HepG2 (cell line): Measurements from ENCODE around the gene GRK6. TPM values are rescaled to one million over a fixed set of nuclear protein-coding genes. Genes with fewer than 3 reads are reported as not detected.

ENCODE experiments used
- DPF2 ChIP-seq: sonication (generic); formaldehyde crosslinking; IDR thresholded peaks from 2 replicates; pipeline ENCODE4 v1.4.0; 2020; ENCODE audit warnings: mild to moderate bottlenecking, low read depth, missing genetic modification reagents, borderline replicate concordance
- GABPA ChIP-seq, 2 experiments: IDR thresholded peaks; 2 replicates each; pipeline ENCODE4 v1.6.1; 2011 to 2016; ENCODE audit warnings: low read depth in 2 of 2, low read length in 1 of 2, missing biosample characterization in 1 of 2, missing genetic modification characterization in 1 of 2
- MTF2 ChIP-seq: sonication (generic); formaldehyde crosslinking; IDR thresholded peaks from 2 replicates; pipeline ENCODE4 v1.5.0; 2020; ENCODE audit warnings: missing genetic modification reagents, borderline replicate concordance
- NFRKB ChIP-seq: fragments of 450-650 bp; IDR thresholded peaks from 2 replicates; pipeline ENCODE4 v1.6.1; 2017
- SOX5 ChIP-seq: IDR thresholded peaks from 2 replicates; pipeline ENCODE4 v1.6.1; 2016; ENCODE audit warnings: borderline replicate concordance
- SSRP1 ChIP-seq: IDR thresholded peaks from 2 replicates; pipeline ENCODE4 v1.6.1; 2016; ENCODE audit warnings: control low read depth
- ZNF136 ChIP-seq: sonication (generic); formaldehyde crosslinking; IDR thresholded peaks from 2 replicates; pipeline ENCODE4 v1.8.1; 2022; ENCODE audit warnings: low read depth, mild to moderate bottlenecking, moderate library complexity, missing genetic modification reagents
- ZNF619 ChIP-seq: sonication (generic); formaldehyde crosslinking; IDR thresholded peaks from 2 replicates; pipeline ENCODE4 v1.4.0; 2020; ENCODE audit warnings: mild to moderate bottlenecking, missing genetic modification reagents
- ZNF761 ChIP-seq: sonication (generic); formaldehyde crosslinking; conservative IDR thresholded peaks from 2 replicates; pipeline ENCODE4 v1.4.0; 2020; ENCODE audit warnings: mild to moderate bottlenecking, missing genetic modification reagents
- ZNF792 ChIP-seq: IDR thresholded peaks from 2 replicates; pipeline ENCODE4 v1.6.1; 2016
- ZSCAN21 ChIP-seq: sonication (generic); formaldehyde crosslinking; IDR thresholded peaks from 2 replicates; pipeline ENCODE4 v1.8.0; 2022; ENCODE audit warnings: mild to moderate bottlenecking, missing genetic modification reagents, moderate library complexity, borderline replicate concordance
- polyA plus RNA-seq, 8 experiments: library from polyadenylated mRNA; depleted of rRNA in 3 of 8; stranded (reverse) in 7 of 8; unstranded in 1 of 8; fragments of >200 nt; fragmentation: Illumina TruSeq in 4 of 8; extraction: Trizol in 4 of 8; gene quantifications; 2 replicates each; pipeline versions ENCODE4 v1.2.1 to v1.2.3, GENCODE V29; 2011 to 2016; ENCODE audit warnings: low read depth in 4 of 8, missing spikeins in 1 of 8, mixed read lengths in 1 of 8; ENCODE audit not compliant: insufficient read depth in 1 of 8
- total RNA-seq, 5 experiments: library from RNA; depleted of rRNA; stranded (reverse); fragments of >200 nt; fragmentation: Illumina TruSeq; extraction: Trizol; gene quantifications; 2 replicates each; pipeline ENCODE4 v1.2.3, GENCODE V29; 2016; ENCODE audit warnings: low read depth in 1 of 5
- TF ChIP-seq, protein P1 (sequence below): sonication (generic); formaldehyde crosslinking; IDR thresholded peaks from 2 replicates; pipeline ENCODE4 v1.4.0; 2020; ENCODE audit warnings: mild to moderate bottlenecking, missing genetic modification reagents
- TF ChIP-seq, protein P2 (sequence below): sonication (generic); formaldehyde crosslinking; IDR thresholded peaks from 2 replicates; pipeline ENCODE4 v1.4.0; 2020; ENCODE audit warnings: missing genetic modification reagents, mild to moderate bottlenecking, borderline replicate concordance
- TF ChIP-seq, protein P3 (sequence below), 2 experiments: fragments of 450-650 bp in 1 of 2; sonication (generic) in 1 of 2; formaldehyde crosslinking in 1 of 2; IDR thresholded peaks; 2 replicates each; pipeline versions ENCODE4 v1.6.1 to v1.8.0; 2016 to 2022; ENCODE audit warnings: antibody characterized with exemption in 1 of 2, mild to moderate bottlenecking in 1 of 2, missing genetic modification reagents in 1 of 2

GRK6 gene
- total and polyA plus RNA-seq, 2 of the 13 experiments (the other 11 are each of a cell fraction or from before 2014, with no cell fraction given): 13.2 to 19.9 TPM

DNA sequence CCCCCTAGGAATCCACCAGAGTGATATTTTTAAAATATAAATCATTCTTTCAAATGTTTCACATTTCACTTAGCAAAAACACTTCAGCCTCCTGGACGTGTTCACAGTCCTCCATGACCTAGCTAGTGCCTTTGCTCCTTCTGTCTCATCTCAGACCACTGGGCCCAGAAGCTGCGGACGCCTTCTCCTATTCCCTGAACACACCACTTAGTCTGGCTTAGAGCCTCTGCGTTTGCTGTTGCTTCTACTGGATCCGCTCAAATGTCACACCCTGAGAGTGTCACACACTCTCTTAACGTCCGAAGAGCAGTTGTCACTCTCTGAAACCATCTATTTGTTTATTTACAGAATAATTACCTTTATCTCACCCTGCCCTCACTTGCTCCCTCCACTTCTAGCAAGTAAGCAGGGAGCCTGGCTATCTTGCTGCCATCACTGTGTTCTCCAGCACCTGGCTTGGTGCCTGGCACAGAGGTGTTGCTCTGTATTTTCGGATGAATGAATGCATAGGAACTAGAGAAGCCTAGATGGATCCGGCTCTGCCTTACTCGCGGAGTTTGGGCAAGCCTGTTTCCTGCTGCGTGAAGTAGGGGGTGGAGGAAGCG, 1.2 kb upstream of the GRK6 start (continued):
- TF ChIP-seq SOX5 (CRISPR knock-in tag) (no peak), ZNF792 (no peak), ZSCAN21 (CRISPR knock-in tag) (no peak), MTF2 (CRISPR knock-in tag) (0 out of 2 replicates have a peak, but pooled peaks have one; percentile 56), SSRP1 (CRISPR knock-in tag) (peak; percentile 74; the same call in 1 of the 2 replicates), ZNF136 (CRISPR knock-in tag) (no peak), ZNF761 (CRISPR knock-in tag) (no peak), GABPA (IDR thresholded peaks at IDR 0.05; ENCODE audit: low read depth, low read length) (no peak), GABPA (CRISPR knock-in tag; IDR thresholded peaks at IDR 0.05; ENCODE audit: low read depth) (no peak), ZNF619 (CRISPR knock-in tag) (0 out of 2 replicates have a peak, but pooled peaks have one; percentile 32), DPF2 (CRISPR knock-in tag) (no peak), NFRKB (no peak)
- TF ChIP-seq, protein P1, sequence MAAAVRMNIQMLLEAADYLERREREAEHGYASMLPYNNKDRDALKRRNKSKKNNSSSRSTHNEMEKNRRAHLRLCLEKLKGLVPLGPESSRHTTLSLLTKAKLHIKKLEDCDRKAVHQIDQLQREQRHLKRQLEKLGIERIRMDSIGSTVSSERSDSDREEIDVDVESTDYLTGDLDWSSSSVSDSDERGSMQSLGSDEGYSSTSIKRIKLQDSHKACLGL (CRISPR knock-in tag): 0 out of 2 replicates have a peak, but pooled peaks have one; percentile 36
- TF ChIP-seq, protein P2, sequence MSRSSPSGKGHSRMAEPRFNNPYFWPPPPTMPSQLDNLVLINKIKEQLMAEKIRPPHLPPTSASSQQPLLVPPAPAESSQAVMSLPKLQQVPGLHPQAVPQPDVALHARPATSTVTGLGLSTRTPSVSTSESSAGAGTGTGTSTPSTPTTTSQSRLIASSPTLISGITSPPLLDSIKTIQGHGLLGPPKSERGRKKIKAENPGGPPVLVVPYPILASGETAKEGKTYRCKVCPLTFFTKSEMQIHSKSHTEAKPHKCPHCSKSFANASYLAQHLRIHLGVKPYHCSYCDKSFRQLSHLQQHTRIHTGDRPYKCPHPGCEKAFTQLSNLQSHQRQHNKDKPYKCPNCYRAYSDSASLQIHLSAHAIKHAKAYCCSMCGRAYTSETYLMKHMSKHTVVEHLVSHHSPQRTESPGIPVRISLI (CRISPR knock-in tag): no peak
- TF ChIP-seq, protein P3, sequence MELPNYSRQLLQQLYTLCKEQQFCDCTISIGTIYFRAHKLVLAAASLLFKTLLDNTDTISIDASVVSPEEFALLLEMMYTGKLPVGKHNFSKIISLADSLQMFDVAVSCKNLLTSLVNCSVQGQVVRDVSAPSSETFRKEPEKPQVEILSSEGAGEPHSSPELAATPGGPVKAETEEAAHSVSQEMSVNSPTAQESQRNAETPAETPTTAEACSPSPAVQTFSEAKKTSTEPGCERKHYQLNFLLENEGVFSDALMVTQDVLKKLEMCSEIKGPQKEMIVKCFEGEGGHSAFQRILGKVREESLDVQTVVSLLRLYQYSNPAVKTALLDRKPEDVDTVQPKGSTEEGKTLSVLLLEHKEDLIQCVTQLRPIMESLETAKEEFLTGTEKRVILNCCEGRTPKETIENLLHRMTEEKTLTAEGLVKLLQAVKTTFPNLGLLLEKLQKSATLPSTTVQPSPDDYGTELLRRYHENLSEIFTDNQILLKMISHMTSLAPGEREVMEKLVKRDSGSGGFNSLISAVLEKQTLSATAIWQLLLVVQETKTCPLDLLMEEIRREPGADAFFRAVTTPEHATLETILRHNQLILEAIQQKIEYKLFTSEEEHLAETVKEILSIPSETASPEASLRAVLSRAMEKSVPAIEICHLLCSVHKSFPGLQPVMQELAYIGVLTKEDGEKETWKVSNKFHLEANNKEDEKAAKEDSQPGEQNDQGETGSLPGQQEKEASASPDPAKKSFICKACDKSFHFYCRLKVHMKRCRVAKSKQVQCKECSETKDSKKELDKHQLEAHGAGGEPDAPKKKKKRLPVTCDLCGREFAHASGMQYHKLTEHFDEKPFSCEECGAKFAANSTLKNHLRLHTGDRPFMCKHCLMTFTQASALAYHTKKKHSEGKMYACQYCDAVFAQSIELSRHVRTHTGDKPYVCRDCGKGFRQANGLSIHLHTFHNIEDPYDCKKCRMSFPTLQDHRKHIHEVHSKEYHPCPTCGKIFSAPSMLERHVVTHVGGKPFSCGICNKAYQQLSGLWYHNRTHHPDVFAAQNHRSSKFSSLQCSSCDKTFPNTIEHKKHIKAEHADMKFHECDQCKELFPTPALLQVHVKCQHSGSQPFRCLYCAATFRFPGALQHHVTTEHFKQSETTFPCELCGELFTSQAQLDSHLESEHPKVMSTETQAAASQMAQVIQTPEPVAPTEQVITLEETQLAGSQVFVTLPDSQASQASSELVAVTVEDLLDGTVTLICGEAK (IDR thresholded peaks at IDR 0.05): no peak
- TF ChIP-seq, protein P3 (CRISPR knock-in tag; IDR thresholded peaks at IDR 0.05): no peak
